OCI-LY1 (cell line): ENCODE measurements around the gene HTR3B.
A peak's percentile ranks its signal among the peaks of the same experiment; 100 is the strongest.

Experiments used
- H2AFZ ChIP-seq: fragments of 200-600 bp; sonication (generic), shearing (Covaris generic); 2 replicates; pipeline ENCODE4 v1.6.0; 2014; ENCODE audit warnings: antibody characterized with exemption, mild to moderate bottlenecking, low read length
- H3F3A ChIP-seq: fragments of 200-600 bp; sonication (generic), shearing (Covaris generic); 2 replicates; pipeline ENCODE4 v1.6.0; 2014; ENCODE audit warnings: mild to moderate bottlenecking, antibody characterized with exemption, low read length, moderate library complexity; ENCODE audit not compliant: insufficient read depth
- H3K27ac ChIP-seq: fragments of 200-600 bp; sonication (generic); 2 replicates; pipeline ENCODE4 v1.5.1; 2014; ENCODE audit warnings: low read length, mixed run types, mild to moderate bottlenecking, low read depth; ENCODE audit not compliant: poor library complexity, severe bottlenecking
- H3K27me3 ChIP-seq: fragments of 200-600 bp; sonication (generic); 2 replicates; pipeline ENCODE4 v1.6.0; 2014; ENCODE audit warnings: antibody characterized with exemption, mild to moderate bottlenecking, low read length, moderate library complexity; ENCODE audit not compliant: insufficient read depth
- H3K36me3 ChIP-seq: fragments of 200-600 bp; sonication (generic); 2 replicates; pipeline ENCODE4 v1.6.1; 2014; ENCODE audit warnings: mild to moderate bottlenecking, antibody characterized with exemption, low read length, moderate library complexity, mixed read lengths; ENCODE audit not compliant: insufficient read depth
- H3K4me1 ChIP-seq: fragments of 200-600 bp; sonication (generic); 2 replicates; pipeline ENCODE4 v1.5.1; 2014; ENCODE audit warnings: mild to moderate bottlenecking, low read length, moderate library complexity; ENCODE audit not compliant: insufficient read depth, severe bottlenecking
- H3K4me2 ChIP-seq: fragments of 200-600 bp; sonication (generic), shearing (Covaris generic); 2 replicates; pipeline ENCODE4 v1.6.1; 2014; ENCODE audit warnings: low read length
- H3K4me3 ChIP-seq: fragments of 200-600 bp; sonication (generic); 2 replicates; pipeline ENCODE4 v1.5.1; 2014; ENCODE audit warnings: low read length, low read depth, mild to moderate bottlenecking, mixed read lengths; ENCODE audit not compliant: poor library complexity, severe bottlenecking
- H3K79me2 ChIP-seq: fragments of 200-600 bp; shearing (Covaris generic); 2 replicates; pipeline ENCODE4 v1.6.1; 2016; ENCODE audit warnings: mixed run types, low read length, mixed read lengths; ENCODE audit not compliant: insufficient read depth
- H3K9ac ChIP-seq: fragments of 200-600 bp; sonication (generic), shearing (Covaris generic); 2 replicates; pipeline ENCODE4 v1.6.1; 2014; ENCODE audit warnings: mild to moderate bottlenecking, low read length, mixed read lengths
- H3K9me2 ChIP-seq: fragments of 200-600 bp; sonication (generic), shearing (Covaris generic); 2 replicates; pipeline ENCODE4 v1.6.1; 2014; ENCODE audit warnings: low read depth, mild to moderate bottlenecking, low read length, mixed read lengths
- H3K9me3 ChIP-seq: fragments of 200-600 bp; shearing (Covaris generic); 2 replicates; pipeline ENCODE4 v1.6.1; 2014; ENCODE audit warnings: low read length, mixed read lengths
- H4K20me1 ChIP-seq: fragments of 200-600 bp; sonication (generic), shearing (Covaris generic); 2 replicates; pipeline ENCODE4 v1.6.0; 2016; ENCODE audit warnings: mild to moderate bottlenecking, low read length; ENCODE audit not compliant: insufficient read depth
- EZH2 ChIP-seq: fragments of 200-600 bp; sonication (generic), shearing (Covaris generic); IDR thresholded peaks from 2 replicates; pipeline ENCODE4 v1.8.0; 2017; ENCODE audit warnings: borderline replicate concordance, mixed run types, mild to moderate bottlenecking, antibody characterized with exemption, low read length, moderate library complexity, mixed read lengths
- TF ChIP-seq, protein P1 (sequence below): fragments of 200-600 bp; sonication (generic), shearing (Covaris generic); IDR thresholded peaks from 2 replicates; pipeline ENCODE4 v1.5.1; 2017; ENCODE audit warnings: mild to moderate bottlenecking, antibody characterized with exemption, low read length, moderate library complexity, mixed read lengths

The HTR3B gene

DNA sequence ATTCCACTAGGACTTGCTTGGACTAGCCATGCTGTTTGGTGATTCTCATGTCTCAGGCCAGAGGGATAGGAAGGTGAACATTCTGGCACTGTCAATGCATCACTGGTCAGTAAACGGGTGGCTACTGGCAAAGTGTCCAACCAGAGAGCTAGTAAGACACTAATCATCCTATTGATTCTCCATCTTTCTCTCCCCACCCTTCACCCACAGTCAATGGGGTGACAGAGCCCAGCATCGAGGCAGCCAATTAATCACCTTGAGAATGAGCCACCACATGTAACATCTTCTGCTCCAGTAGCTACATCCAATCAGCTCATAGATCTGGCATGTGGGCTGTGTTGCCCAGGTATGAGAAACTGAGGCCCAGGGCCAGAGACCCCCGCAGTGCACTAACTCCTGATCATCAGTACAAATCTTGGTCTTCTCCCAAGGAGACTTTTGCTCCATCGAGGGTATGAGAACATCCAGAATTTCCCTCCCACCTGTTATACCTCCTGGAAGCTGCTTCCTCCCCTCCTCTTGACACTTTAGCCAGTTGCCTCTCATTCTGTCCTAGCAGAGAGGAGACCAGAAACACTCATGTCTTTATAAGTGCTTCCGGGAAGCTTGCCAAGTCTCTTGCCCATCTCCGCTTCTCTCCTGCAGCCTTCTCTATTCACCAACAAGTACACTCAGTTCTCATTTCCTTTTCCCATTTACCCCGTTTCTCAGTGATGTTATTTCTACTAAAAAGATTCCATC, 87.3 kb downstream of the HTR3B start:
- H3K27ac ChIP-seq: no peak overlapping the region
- no peak overlapping the region for H2AFZ ChIP-seq
- TF ChIP-seq, protein P1, sequence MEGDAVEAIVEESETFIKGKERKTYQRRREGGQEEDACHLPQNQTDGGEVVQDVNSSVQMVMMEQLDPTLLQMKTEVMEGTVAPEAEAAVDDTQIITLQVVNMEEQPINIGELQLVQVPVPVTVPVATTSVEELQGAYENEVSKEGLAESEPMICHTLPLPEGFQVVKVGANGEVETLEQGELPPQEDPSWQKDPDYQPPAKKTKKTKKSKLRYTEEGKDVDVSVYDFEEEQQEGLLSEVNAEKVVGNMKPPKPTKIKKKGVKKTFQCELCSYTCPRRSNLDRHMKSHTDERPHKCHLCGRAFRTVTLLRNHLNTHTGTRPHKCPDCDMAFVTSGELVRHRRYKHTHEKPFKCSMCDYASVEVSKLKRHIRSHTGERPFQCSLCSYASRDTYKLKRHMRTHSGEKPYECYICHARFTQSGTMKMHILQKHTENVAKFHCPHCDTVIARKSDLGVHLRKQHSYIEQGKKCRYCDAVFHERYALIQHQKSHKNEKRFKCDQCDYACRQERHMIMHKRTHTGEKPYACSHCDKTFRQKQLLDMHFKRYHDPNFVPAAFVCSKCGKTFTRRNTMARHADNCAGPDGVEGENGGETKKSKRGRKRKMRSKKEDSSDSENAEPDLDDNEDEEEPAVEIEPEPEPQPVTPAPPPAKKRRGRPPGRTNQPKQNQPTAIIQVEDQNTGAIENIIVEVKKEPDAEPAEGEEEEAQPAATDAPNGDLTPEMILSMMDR: no peak
- no peak for TF ChIP-seq EZH2
- no peaks in the 10 kb centered on the region for H3K79me2 ChIP-seq
- H3F3A ChIP-seq: no peaks in the 10 kb centered on the region
- H3K9ac ChIP-seq: no peak overlapping the region
- H3K9me3 ChIP-seq: no peaks in the 10 kb centered on the region
- no peak overlapping the region for H3K4me3 ChIP-seq
- H4K20me1 ChIP-seq: no peaks in the 10 kb centered on the region
- no peak overlapping the region for H3K4me2 ChIP-seq
- H3K9me2 ChIP-seq: no peaks in the 10 kb centered on the region
- no peaks in the 10 kb centered on the region for H3K4me1 ChIP-seq
- no peaks in the 10 kb centered on the region for H3K36me3 ChIP-seq
- H3K27me3 ChIP-seq: no peaks in the 10 kb centered on the region

DNA sequence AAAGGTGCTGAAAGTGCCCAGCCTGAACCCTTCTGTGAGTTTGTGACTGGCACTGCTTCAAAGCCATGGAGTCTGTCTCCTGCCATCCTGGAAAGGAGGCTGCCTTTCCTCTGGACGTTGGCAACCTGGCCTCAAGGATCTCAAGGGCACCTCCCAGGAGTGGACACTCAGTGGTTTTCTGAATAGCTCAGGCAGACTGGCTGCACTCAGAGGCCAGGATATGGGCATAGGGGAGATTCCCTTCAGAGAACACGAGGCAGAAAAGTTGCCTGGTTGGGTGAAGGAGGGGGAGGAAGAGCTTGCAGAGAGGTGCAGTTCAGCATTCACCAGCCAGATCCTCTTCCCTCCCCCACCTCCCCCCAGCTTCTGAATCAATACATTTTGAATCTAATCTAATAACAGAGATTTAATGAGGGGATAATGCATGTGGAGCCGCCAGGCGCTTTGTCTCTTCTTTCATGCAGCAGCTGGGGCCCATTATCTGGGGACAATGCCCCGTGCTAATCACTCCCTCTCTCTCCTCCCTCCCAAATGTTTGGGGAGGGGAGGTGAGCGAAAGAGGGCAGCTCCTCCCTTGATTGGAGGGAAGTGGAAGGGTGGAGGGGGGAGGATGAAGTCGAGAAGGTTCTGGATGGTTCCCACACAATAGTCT, 88.0 kb downstream of the HTR3B start:
- H3K27ac ChIP-seq: no peak overlapping the region
- no peaks in the 10 kb centered on the region for H4K20me1 ChIP-seq
- H3K9me2 ChIP-seq: no peaks in the 10 kb centered on the region
- H2AFZ ChIP-seq: no peak overlapping the region
- no peaks in the 10 kb centered on the region for H3F3A ChIP-seq
- H3K4me1 ChIP-seq: no peaks in the 10 kb centered on the region
- H3K79me2 ChIP-seq: no peaks in the 10 kb centered on the region
- no peaks in the 10 kb centered on the region for H3K9me3 ChIP-seq
- H3K9ac ChIP-seq: no peak overlapping the region
- no peak overlapping the region for H3K4me2 ChIP-seq
- TF ChIP-seq, protein P1: no peak
- no peak for TF ChIP-seq EZH2
- H3K27me3 ChIP-seq: no peaks in the 10 kb centered on the region
- H3K4me3 ChIP-seq: no peak overlapping the region
- no peaks in the 10 kb centered on the region for H3K36me3 ChIP-seq

DNA sequence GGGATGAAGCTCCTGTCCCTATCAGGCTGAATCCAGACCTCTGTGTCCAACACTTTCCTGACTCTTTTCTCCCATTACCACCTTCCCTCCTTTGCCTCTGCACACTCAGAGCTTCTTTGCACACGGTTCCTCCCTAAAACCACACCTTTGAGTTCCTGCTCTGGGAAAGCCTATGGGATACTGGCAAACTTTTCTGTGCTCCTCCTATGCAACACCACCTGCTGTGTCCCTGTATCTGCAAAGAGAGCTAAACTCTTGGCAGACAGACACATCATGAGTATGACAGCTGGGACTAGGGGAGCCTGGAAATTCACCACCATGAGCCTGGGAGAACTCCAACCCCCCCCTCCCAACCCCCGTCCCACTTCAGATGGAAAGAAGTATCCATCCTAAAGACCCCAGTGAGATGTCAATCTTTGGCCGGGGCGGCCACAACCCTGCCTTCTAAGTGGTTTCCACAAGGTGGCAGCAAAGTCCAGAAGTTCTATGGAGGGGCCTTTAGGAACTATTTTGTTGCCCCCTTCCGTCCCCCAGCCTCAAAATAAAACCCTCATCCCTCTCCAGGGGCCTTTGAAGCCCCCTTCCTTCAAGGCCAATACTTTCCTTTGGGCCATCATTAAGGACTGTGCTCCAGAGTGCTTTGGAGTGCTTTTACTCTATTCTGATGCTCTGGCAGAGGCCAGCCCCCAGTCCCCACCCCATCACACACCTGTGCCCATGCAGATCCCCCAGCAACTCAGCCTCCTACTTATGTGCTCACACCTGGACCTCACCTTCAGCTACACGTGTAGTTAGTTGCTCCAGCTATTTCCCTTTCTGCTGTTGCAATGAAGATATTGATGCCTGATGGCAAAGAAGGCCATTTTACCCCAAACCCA, 89.7 kb downstream of the HTR3B start:
- TF ChIP-seq, protein P1: peak; percentile 72
- TF ChIP-seq EZH2: no peak
- Histone ChIP-seq H3K4me1 (no peaks in the 10 kb centered on the region), H3K9me3 (no peaks in the 10 kb centered on the region), H3K27me3 (no peaks in the 10 kb centered on the region), H3K27ac (no peak overlapping the region), H3K4me2 (no peak overlapping the region), H3K9me2 (no peaks in the 10 kb centered on the region), H3K4me3 (no peak overlapping the region), H3K9ac (no peak overlapping the region), H3F3A (no peaks in the 10 kb centered on the region), H4K20me1 (no peaks in the 10 kb centered on the region), H3K36me3 (no peaks in the 10 kb centered on the region), H3K79me2 (no peaks in the 10 kb centered on the region), H2AFZ (no peak overlapping the region)
